Spleen (tissue), 11 donors: Measurements from ENCODE around the gene COL19A1. TPM values are rescaled to one million over a fixed set of nuclear protein-coding genes. Genes with fewer than 3 reads are reported as not detected.

Source experiments
- DNase-seq: peaks from one replicate; pipeline ENCODE4 v3.0.0-alpha.2; 2020
- H3K27ac ChIP-seq, 8 donors: fragments of 200-600 bp; sonication (generic) in 7 of 8; 1 replicate in 4 of 8; 2 replicates in 4 of 8; pipeline versions ENCODE4 v1.5.0 to v1.8.0; 2016 to 2021; ENCODE audit warnings: inconsistent platforms in 4 of 8, mild to moderate bottlenecking in 4 of 8, moderate library complexity in 1 of 8
- H3K27me3 ChIP-seq, 7 donors: fragments of 200-600 bp; sonication (generic) in 6 of 7; replicated peaks in 1 of 7; 1 replicate in 4 of 7; 2 replicates in 3 of 7; pipeline versions ENCODE4 v1.5.0 to v1.8.0; 2016 to 2021; ENCODE audit warnings: inconsistent platforms in 3 of 7, mild to moderate bottlenecking in 1 of 7
- H3K36me3 ChIP-seq, 6 donors: fragments of 200-600 bp; sonication (generic) in 5 of 6; 1 replicate in 4 of 6; 2 replicates in 2 of 6; pipeline versions ENCODE4 v1.5.0 to v1.8.0; 2016 to 2021; ENCODE audit warnings: inconsistent platforms in 2 of 6
- H3K4me1 ChIP-seq, 6 donors: fragments of 200-600 bp; sonication (generic) in 5 of 6; 1 replicate in 3 of 6; 2 replicates in 3 of 6; pipeline versions ENCODE4 v1.5.0 to v1.8.0; 2016 to 2021; ENCODE audit warnings: inconsistent platforms in 3 of 6
- H3K4me3 ChIP-seq, 8 donors: fragments of 200-600 bp; sonication (generic) in 7 of 8; 1 replicate in 4 of 8; 2 replicates in 4 of 8; pipeline versions ENCODE4 v1.5.0 to v1.8.0; 2016 to 2021; ENCODE audit warnings: inconsistent platforms in 4 of 8, mild to moderate bottlenecking in 4 of 8, moderate library complexity in 2 of 8
- H3K9me3 ChIP-seq, 8 donors: fragments of 200-600 bp; sonication (generic) in 7 of 8; 1 replicate in 4 of 8; 2 replicates in 4 of 8; pipeline versions ENCODE4 v1.5.0 to v1.8.0; 2016 to 2021; ENCODE audit warnings: inconsistent platforms in 4 of 8
- POLR2A ChIP-seq, 3 donors: fragments of 450-650 bp; IDR thresholded peaks; one replicate each; pipeline ENCODE4 v1.5.1; 2017; ENCODE audit warnings: antibody characterized with exemption in 3 of 3, mild to moderate bottlenecking in 1 of 3
- POLR2AphosphoS5 ChIP-seq, 3 donors: sonication (generic); formaldehyde crosslinking; IDR thresholded peaks; one replicate each; pipeline ENCODE4 v1.5.1; 2017; ENCODE audit warnings: antibody characterized with exemption in 3 of 3
- WGBS, 5 donors: extraction: QIAGEN DNeasy Blood & Tissue Kit in 3 of 5; methylation state at CpG; one replicate each; pipeline versions ENCODE4 v1.1.5 to v1.1.7; 2013 to 2018; 5-methylcytosine and 5-hydroxymethylcytosine counted together
- intact Hi-C: fragments of 100-400 bp; cut with DNase I; formaldehyde crosslinking; loops from one replicate; pipeline ENCODE4 v1.15.0; 2023; ENCODE audit warnings: low total_unique reads
- polyA plus RNA-seq, 3 donors: library from polyadenylated mRNA; stranded (reverse); fragments of 200-250 nt; gene quantifications; one replicate each; pipeline ENCODE4 v1.2.1, GENCODE V29; 2013
- total RNA-seq, 7 donors: library from RNA; depleted of rRNA in 3 of 7; stranded (reverse); fragments of >200 nt in 3 of 7; fragmentation: NEBNext Ultra II Directional in 4 of 7; extraction: Animal tissue kit (Norgen Biotek cat#: 25700) in 4 of 7; gene quantifications; one replicate each; pipeline versions ENCODE4 v1.1.0 to v1.2.1, GENCODE V29; 2016 to 2021
- TF ChIP-seq, protein P1 (sequence below), 11 experiments: fragments of 200-600 bp in 7 of 11; fragments of 450-650 bp in 4 of 11; sonication (generic) in 4 of 11; IDR thresholded peaks in 8 of 11; conservative IDR thresholded peaks in 3 of 11; 1 replicate in 7 of 11; 2 replicates in 4 of 11; pipeline versions ENCODE4 v1.4.0 to v1.8.0; 2016 to 2021; ENCODE audit warnings: antibody characterized with exemption in 11 of 11, inconsistent platforms in 4 of 11, mild to moderate bottlenecking in 1 of 11
- donor health status: healthy with polysubstance abuse.
- donor health status: DM: no; HTN: no; CAD: no; lungs with moderate emphysema.
- donor health status: DM: no; HTN: no; CAD: no.
- donor health status: Bipolar disorder and iron deficiency.
- donor health status: healthy.
- donor health status: DM: no; HTN: no; CAD: no.
- donor health status: DM: yes; HTN: yes; CAD: no.

The COL19A1 gene
- total and polyA plus RNA-seq, 10 donors, result 0.48 to 14.5 (median 10.2) TPM

DNA sequence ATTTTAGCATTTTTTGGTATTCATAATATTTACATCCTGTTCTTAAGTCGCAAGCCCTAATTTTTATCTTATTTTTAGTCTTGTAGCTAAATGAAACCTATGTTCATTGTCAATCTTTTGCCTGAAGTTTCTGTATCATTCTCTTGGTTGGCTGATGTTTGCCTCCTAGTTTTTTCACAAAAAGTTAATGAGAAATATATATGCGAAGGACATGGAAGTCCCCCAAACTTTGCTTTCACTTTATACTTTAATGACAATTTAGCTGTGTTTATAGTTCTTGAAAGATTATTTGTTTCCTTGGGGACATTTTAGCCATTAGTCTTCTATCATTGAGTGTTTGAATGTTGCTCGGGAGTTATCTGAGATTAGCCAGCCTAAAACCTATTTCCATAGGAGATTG, 118.2 kb downstream of the COL19A1 start:
- no peaks in the 10 kb centered on the region for H3K27me3 ChIP-seq
- no peaks in the 10 kb centered on the region for H3K9me3 ChIP-seq
- 77 to 89% (median 81%) methylated on average over 3 of the region's 3 CpGs for WGBS, 5 donors
- H3K36me3 ChIP-seq, result no peaks in the 10 kb centered on the region
- no peaks in the 10 kb centered on the region for H3K4me1 ChIP-seq
- TF ChIP-seq POLR2A (IDR thresholded peaks at IDR 0.05) (no peak), POLR2AphosphoS5 (IDR thresholded peaks at IDR 0.05) (no peak)
- TF ChIP-seq, protein P1, sequence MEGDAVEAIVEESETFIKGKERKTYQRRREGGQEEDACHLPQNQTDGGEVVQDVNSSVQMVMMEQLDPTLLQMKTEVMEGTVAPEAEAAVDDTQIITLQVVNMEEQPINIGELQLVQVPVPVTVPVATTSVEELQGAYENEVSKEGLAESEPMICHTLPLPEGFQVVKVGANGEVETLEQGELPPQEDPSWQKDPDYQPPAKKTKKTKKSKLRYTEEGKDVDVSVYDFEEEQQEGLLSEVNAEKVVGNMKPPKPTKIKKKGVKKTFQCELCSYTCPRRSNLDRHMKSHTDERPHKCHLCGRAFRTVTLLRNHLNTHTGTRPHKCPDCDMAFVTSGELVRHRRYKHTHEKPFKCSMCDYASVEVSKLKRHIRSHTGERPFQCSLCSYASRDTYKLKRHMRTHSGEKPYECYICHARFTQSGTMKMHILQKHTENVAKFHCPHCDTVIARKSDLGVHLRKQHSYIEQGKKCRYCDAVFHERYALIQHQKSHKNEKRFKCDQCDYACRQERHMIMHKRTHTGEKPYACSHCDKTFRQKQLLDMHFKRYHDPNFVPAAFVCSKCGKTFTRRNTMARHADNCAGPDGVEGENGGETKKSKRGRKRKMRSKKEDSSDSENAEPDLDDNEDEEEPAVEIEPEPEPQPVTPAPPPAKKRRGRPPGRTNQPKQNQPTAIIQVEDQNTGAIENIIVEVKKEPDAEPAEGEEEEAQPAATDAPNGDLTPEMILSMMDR (IDR thresholded peaks at IDR 0.05 in 8 of 11, conservative IDR thresholded peaks at IDR 0.05 in 3 of 11), result no peak
- intact Hi-C loops, result no loop called here
- DNase-seq, result no peak
- H3K27ac ChIP-seq, result no peak overlapping the region
- no peak overlapping the region for H3K4me3 ChIP-seq

DNA sequence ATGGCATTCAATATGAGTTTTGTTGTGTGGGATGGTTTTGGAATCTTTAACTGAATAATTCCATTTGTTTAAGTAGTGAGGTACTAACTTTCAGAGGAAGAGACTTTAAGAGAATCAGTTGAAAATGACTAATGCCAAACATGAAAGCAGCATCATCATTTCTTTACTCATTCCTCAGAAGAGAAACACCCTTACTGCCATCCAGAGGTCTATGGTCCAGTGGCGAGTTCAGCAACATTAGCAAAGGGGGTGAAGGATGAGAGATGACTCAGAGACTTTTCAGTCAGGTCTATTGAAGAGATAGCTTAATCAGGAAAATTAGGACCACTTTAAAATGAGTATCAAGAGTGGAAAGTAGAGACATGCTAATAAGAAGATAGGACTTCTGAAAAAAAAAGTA, 118.8 kb downstream of the COL19A1 start:
- H3K4me1 ChIP-seq, result no peaks in the 10 kb centered on the region
- H3K27ac ChIP-seq, result no peak overlapping the region
- WGBS, 5 donors, result 73 to 90% (median 80%) methylated on average over 1 of the region's 1 CpG
- no peak overlapping the region for H3K4me3 ChIP-seq
- intact Hi-C loops, result no loop called here
- H3K27me3 ChIP-seq, result no peaks in the 10 kb centered on the region
- no peaks in the 10 kb centered on the region for H3K36me3 ChIP-seq
- no peak for TF ChIP-seq POLR2A (IDR thresholded peaks at IDR 0.05)
- TF ChIP-seq POLR2AphosphoS5 (IDR thresholded peaks at IDR 0.05), result no peak
- TF ChIP-seq, protein P1 (IDR thresholded peaks at IDR 0.05 in 8 of 11, conservative IDR thresholded peaks at IDR 0.05 in 3 of 11), result no peak
- H3K9me3 ChIP-seq, result no peaks in the 10 kb centered on the region
- no peak for DNase-seq

GRCh38 chr6:69987550-69987949, 121.2 kb downstream of the COL19A1 start:
- no peaks in the 10 kb centered on the region for H3K4me1 ChIP-seq
- no peaks in the 10 kb centered on the region for H3K27me3 ChIP-seq
- H3K9me3 ChIP-seq, result no peaks in the 10 kb centered on the region
- H3K27ac ChIP-seq, result no peak overlapping the region
- no peak overlapping the region for H3K4me3 ChIP-seq
- WGBS, 5 donors, result 79 to 90% (median 85%) methylated on average over 2 of the region's 2 CpGs
- intact Hi-C loops, result no loop called here
- TF ChIP-seq POLR2AphosphoS5 (IDR thresholded peaks at IDR 0.05) (no peak), POLR2A (IDR thresholded peaks at IDR 0.05) (no peak)
- TF ChIP-seq, protein P1 (IDR thresholded peaks at IDR 0.05 in 8 of 11, conservative IDR thresholded peaks at IDR 0.05 in 3 of 11), result no peak
- no peak for DNase-seq
- no peaks in the 10 kb centered on the region for H3K36me3 ChIP-seq

DNA sequence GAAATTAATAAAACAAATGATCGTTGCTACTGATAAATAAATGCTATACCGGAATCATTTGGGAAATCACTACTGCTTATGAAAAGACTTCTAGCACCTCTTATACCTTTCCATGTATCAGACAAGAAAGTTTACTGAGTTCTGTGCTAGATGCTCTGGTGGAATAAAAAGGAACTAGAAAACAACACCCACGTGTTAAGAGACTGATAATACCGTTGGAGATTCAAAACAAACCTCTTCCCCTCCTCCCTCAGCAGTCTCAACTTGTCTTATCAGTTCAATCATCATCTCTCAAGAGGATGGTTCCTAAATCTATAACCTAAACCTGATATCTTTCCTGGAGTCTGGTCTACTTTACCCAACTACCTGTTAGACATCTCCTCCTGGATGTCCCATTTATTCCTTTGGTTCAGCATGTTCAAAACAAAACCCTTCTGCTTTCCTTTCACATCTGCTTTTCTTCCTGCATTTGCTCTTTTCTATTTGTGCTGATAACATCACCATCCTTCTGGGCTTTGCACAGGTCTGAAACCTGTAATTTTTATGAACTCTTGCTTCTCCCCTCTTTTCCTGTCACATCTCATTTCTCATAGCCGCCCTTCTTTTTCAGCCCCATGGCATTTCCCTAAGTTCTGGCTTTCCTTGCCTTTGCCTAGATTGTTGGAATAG, 122.2 kb downstream of the COL19A1 start:
- H3K4me3 ChIP-seq, result no peak overlapping the region
- WGBS, 5 donors, result 57 to 70% (median 66%) methylated on average over 5 of the region's 5 CpGs
- no peak for TF ChIP-seq POLR2AphosphoS5 (IDR thresholded peaks at IDR 0.05)
- no peaks in the 10 kb centered on the region for H3K9me3 ChIP-seq
- intact Hi-C loops, result no loop called here
- H3K27ac ChIP-seq, result no peak overlapping the region
- H3K36me3 ChIP-seq, result no peaks in the 10 kb centered on the region
- H3K4me1 ChIP-seq, result no peaks in the 10 kb centered on the region
- H3K27me3 ChIP-seq, result no peaks in the 10 kb centered on the region
- DNase-seq, result no peak
